CD4-positive, alpha-beta T cell (primary cell): Measurements from ENCODE around the gene PSMC2. TPM values are rescaled to one million over a fixed set of nuclear protein-coding genes. Genes with fewer than 3 reads are reported as not detected.

ENCODE experiments used
- ATAC-seq: fragments of 200-7000 bp; cut with Tn5 transposase; one replicate; pipeline ENCODE4 v1.10.0; 2022; ENCODE audit warnings: mild to moderate bottlenecking; ENCODE audit not compliant: poor library complexity
- CTCF ChIA-PET: fragments of 350-600 bp; sonication (Branson Sonifier 250); formaldehyde crosslinking; loops from one replicate; lab custom pipeline; 2021; ENCODE audit warnings: antibody characterized with exemption, inconsistent platforms; lab: Charles Lee
- POLR2A ChIA-PET: fragments of 350-600 bp; sonication (Branson Sonifier 250); formaldehyde crosslinking; loops from one replicate; lab custom pipeline; 2021; ENCODE audit warnings: antibody characterized with exemption, inconsistent platforms; lab: Charles Lee
- DNase-seq, 14 experiments: peaks; one replicate each; pipeline ENCODE4 v3.0.0-alpha.2; 2013 to 2020; ENCODE audit warnings: mixed read lengths in 2 of 14
- H3K27ac ChIP-seq, 2 donors: one replicate each; pipeline versions ENCODE4 v1.5.1 to v1.7.0; 2013; ENCODE audit warnings: low read length in 2 of 2, low read depth in 1 of 2, mild to moderate bottlenecking in 1 of 2
- H3K27me3 ChIP-seq, 2 experiments: 1 replicate in 1 of 2; 2 replicates in 1 of 2; pipeline versions ENCODE4 v1.6.1 to v1.7.0; 2013; ENCODE audit warnings: low read length in 2 of 2, control low read depth in 1 of 2, mild to moderate bottlenecking in 1 of 2, moderate library complexity in 1 of 2; ENCODE audit not compliant: insufficient read depth in 2 of 2, control insufficient read depth in 1 of 2
- H3K36me3 ChIP-seq: one replicate; pipeline ENCODE4 v1.6.1; 2013; ENCODE audit warnings: low read length, control low read depth; ENCODE audit not compliant: insufficient read depth
- H3K4me1 ChIP-seq: one replicate; pipeline ENCODE4 v1.6.1; 2013; ENCODE audit warnings: low read length, control low read depth; ENCODE audit not compliant: insufficient read depth
- H3K4me3 ChIP-seq: one replicate; pipeline ENCODE4 v1.5.1; 2013; ENCODE audit warnings: mild to moderate bottlenecking, low read length, moderate library complexity
- H3K9me3 ChIP-seq, 2 experiments: 1 replicate in 1 of 2; 2 replicates in 1 of 2; pipeline versions ENCODE4 v1.6.1 to v1.7.0; 2013; ENCODE audit warnings: low read length in 2 of 2, mild to moderate bottlenecking in 2 of 2, control low read depth in 1 of 2, moderate library complexity in 1 of 2; ENCODE audit not compliant: control insufficient read depth in 1 of 2, insufficient read depth in 1 of 2
- H3K27ac Mint-ChIP-seq: one replicate; pipeline ENCODE4 v1.8.0; 2020; ENCODE audit warnings: mixed read lengths
- H3K27me3 Mint-ChIP-seq: one replicate; pipeline ENCODE4 v1.8.0; 2021; ENCODE audit warnings: mixed read lengths
- H3K36me3 Mint-ChIP-seq: one replicate; pipeline ENCODE4 v1.8.0; 2021; ENCODE audit warnings: low read depth, mixed read lengths
- H3K4me1 Mint-ChIP-seq: one replicate; pipeline ENCODE4 v1.8.0; 2021; ENCODE audit warnings: low read depth, mixed read lengths
- H3K4me3 Mint-ChIP-seq: one replicate; pipeline ENCODE4 v1.8.0; 2020; ENCODE audit warnings: mild to moderate bottlenecking, mixed read lengths
- H3K9me3 Mint-ChIP-seq: one replicate; pipeline ENCODE4 v1.8.0; 2020; ENCODE audit warnings: mixed read lengths
- CTCF ChIP-seq: fragments of 200-600 bp; IDR thresholded peaks from one replicate; pipeline ENCODE4 v1.8.0; 2022; ENCODE audit warnings: antibody characterized with exemption, mild to moderate bottlenecking
- intact Hi-C, 2 experiments: fragments of 100-400 bp; cut with DNase I in 1 of 2; cut with micrococcal nuclease in 1 of 2; formaldehyde crosslinking; loops; one replicate each; pipeline versions ENCODE4 v1.15.1 to v1.9.0; 2023 to 2025; cut with DNase I, micrococcal nuclease
- total RNA-seq, 174 experiments: library from RNA in 2 of 174; stranded (reverse) in 2 of 174; gene quantifications; one replicate each; pipeline ENCODE4 v1.2.3 and lab custom pipeline; 2021 to 2026

The PSMC2 gene
- total RNA-seq, 2 experiments from 2014 or later: 101 to 102 TPM

GRCh38 chr7:103301441-103301840 is 46.0 kb upstream of the PSMC2 start:
- no peak overlapping the region for H3K4me3 Mint-ChIP-seq
- ChIA-PET POLR2A (no interaction called here), CTCF (no interaction called here)
- H3K27ac Mint-ChIP-seq: no peak overlapping the region
- peaks cover 49% of the 10 kb centered on the region for H3K4me1 Mint-ChIP-seq
- H3K27me3 Mint-ChIP-seq: no peaks in the 10 kb centered on the region
- TF ChIP-seq CTCF: no peak
- no peaks in the 10 kb centered on the region for H3K9me3 Mint-ChIP-seq
- Histone ChIP-seq H3K9me3 (no peaks in the 10 kb centered on the region), H3K27me3 (no peaks in the 10 kb centered on the region), H3K36me3 (peaks cover 68% of the 10 kb centered on the region), H3K27ac (no peak overlapping the region), H3K4me3 (no peak overlapping the region), H3K4me1 (peaks cover 25% of the 10 kb centered on the region)
- intact Hi-C loops: no loop called here
- ATAC-seq (no peak), DNase-seq (no peak)
- H3K36me3 Mint-ChIP-seq: peaks cover 80% of the 10 kb centered on the region

GRCh38 chr7:103307503-103308231 is 39.8 kb upstream of the PSMC2 start:
- no peak for DNase-seq
- peaks cover 97% of the 10 kb centered on the region for H3K36me3 ChIP-seq
- H3K27me3 ChIP-seq: no peaks in the 10 kb centered on the region
- H3K4me1 ChIP-seq: peaks cover 4% of the 10 kb centered on the region
- H3K9me3 ChIP-seq: no peaks in the 10 kb centered on the region
- intact Hi-C loops: no loop called here
- H3K4me3 Mint-ChIP-seq: no peak overlapping the region
- no peak overlapping the region for H3K4me3 ChIP-seq
- no peak overlapping the region for H3K27ac ChIP-seq
- H3K36me3 Mint-ChIP-seq: peaks cover 91% of the 10 kb centered on the region
- CTCF ChIA-PET: no interaction called here
- POLR2A ChIA-PET: interaction anchor here (1.4 kb wide), 1 partner anchor 10 kb away, joined by 3 read pairs; the partner anchor contains the start of gene PMPCB
- no peaks in the 10 kb centered on the region for H3K27me3 Mint-ChIP-seq
- ATAC-seq: no peak
- TF ChIP-seq CTCF: no peak
- peak overlapping the region; percentile 34 for H3K27ac Mint-ChIP-seq
- H3K9me3 Mint-ChIP-seq: no peaks in the 10 kb centered on the region
- H3K4me1 Mint-ChIP-seq: peaks cover 24% of the 10 kb centered on the region

GRCh38 chr7:103314852-103315251 is 32.6 kb upstream of the PSMC2 start:
- Mint-ChIP-seq H3K27me3 (no peaks in the 10 kb centered on the region), H3K4me1 (no peaks in the 10 kb centered on the region), H3K36me3 (peaks cover 98% of the 10 kb centered on the region), H3K4me3 (no peak overlapping the region), H3K9me3 (no peaks in the 10 kb centered on the region), H3K27ac (no peak overlapping the region)
- H3K9me3 ChIP-seq: no peaks in the 10 kb centered on the region
- POLR2A ChIA-PET: no interaction called here
- H3K27ac ChIP-seq: no peak overlapping the region
- no peak for TF ChIP-seq CTCF
- no peak overlapping the region for H3K4me3 ChIP-seq
- CTCF ChIA-PET: interaction anchor here (1.9 kb wide), 1 partner anchor 13 kb away, joined by 4 read pairs; no protein-coding TSS in a partner anchor
- intact Hi-C loops: loop anchor here in 1 of 2 experiments (5.0 kb wide), 1 partner anchor 1777 kb away; no protein-coding TSS in a partner anchor
- H3K4me1 ChIP-seq: no peaks in the 10 kb centered on the region
- peaks cover 96% of the 10 kb centered on the region for H3K36me3 ChIP-seq
- ATAC-seq (no peak), DNase-seq (no peak)
- no peaks in the 10 kb centered on the region for H3K27me3 ChIP-seq
